ENCODE measurements around the gene GALK2.
"Not testable (repeated sequence)": the region's sequence is repeated elsewhere in the genome, so short reads cannot be mapped to it uniquely, and the experiment has no call there.

Gene GALK2

DNA sequence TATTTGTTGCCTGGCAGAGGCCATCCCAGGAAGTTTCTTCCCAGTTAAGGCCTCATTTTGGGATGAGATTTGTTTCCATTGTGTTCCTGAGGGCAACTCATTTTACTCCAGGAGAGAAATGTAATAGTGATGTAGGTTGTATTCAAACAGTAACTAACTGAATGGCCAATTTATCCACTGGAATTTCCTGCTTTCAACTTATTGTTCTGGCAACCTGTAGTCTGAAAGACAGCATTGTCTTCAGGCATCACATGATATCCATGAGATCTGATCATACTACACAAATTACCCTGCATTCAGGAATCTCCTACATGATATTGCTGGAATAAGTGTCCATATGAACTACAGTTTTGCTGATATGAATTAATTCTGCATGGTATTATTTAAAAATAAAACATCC, 173.5 kb downstream of the GALK2 start:
- no peak for DNase-seq (ENCODE audit: low spot score)

DNA sequence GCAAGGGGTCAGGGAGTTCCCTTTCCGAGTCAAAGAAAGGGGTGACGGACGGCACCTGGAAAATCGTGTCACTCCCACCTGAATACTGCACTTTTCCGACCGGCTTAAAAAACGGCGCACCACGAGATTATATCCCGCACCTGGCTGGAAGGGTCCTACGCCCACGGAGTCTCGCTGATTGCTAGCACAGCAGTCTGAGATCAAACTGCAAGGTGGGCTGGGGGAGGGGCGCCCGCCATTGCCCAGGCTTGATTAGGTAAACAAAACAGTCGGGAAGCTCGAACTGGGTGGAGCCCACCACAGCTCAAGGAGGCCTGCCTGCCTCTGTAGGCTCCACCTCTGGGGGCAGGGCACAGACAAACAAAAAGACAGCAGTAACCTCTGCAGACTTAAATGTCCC, 184.4 kb downstream of the GALK2 start:
- not testable (repeated sequence) for DNase-seq (ENCODE audit: low spot score)

DNA sequence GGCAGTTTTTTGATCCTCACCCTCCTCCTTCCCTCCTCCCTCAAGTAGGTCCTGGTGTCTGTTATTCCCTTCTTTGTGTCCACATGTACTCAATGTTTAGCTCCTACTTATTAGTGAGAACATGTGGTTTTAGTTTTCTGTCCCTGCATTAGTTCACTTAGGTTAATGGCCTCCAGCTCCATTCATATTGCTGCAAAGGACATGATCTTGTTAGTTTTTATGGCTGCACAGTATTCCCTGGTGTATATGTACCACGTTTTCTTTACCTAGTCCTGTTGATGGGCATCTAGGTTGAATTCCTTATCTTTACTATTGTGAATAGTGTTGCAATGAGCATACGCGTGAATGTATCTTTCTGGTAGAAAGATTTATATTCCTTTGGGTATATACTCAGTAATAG, 191.3 kb downstream of the GALK2 start:
- no peak for DNase-seq (ENCODE audit: low spot score)

DNA sequence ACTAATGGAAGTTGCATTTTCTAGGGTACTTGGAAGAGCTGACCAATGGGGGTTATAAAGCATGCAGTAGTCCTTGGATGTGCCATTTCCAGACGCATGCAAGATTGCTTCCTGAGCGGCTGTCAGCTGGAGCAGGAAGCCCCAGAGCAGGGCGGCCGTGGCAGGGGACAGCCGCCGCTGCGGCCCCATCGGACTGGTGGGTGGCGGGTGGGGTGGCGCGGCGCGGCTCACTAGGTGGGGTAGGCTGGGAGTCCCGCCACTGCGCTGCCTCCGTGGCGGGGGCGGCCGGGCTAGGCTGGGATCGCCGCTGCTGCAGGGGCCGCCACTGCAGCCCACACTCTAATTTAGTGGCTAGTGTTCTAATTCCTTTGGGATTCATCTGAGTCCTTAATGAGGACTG, 196.4 kb downstream of the GALK2 start:
- DNase-seq (ENCODE audit: low spot score), result no peak

DNA sequence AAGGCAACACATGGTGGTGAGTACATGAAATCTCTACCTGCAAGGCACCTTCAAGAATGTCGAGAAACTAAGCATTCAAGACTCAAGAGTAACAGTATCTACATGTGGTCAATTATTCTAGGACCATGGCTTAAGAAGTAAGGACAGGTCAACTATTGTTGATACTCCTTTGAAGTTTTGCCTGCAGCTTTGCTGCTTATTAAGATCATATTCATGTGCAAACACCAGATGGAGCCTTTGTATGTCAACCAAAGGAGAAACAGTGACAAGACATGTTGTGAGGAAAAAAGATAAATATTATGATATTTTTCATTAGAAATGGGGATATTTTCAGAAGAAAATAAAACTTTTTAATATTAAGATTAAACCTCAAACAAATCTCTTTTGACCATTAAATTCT, 200.7 kb downstream of the GALK2 start:
- DNase-seq (ENCODE audit: low spot score), result no peak

DNA sequence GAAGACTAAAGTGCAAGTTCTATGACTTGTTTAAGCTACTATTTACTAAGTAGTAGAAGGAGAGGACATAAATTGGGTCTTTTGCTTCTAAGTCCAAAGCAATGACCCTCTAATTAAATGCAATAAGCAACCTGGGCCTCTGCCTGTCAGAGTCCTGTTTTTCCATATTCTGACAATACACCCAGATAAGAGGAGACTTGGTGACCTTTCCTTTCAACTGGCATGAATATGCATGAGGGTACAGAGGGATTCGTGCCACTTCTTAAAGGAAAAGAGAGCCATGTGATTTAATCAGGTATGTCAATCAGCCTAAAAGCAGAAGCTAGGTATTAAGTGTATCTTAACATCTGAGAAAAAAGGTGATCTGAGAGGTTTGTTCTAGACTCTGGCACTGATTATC, 202.3 kb downstream of the GALK2 start:
- DNase-seq (ENCODE audit: low spot score), result no peak

DNA sequence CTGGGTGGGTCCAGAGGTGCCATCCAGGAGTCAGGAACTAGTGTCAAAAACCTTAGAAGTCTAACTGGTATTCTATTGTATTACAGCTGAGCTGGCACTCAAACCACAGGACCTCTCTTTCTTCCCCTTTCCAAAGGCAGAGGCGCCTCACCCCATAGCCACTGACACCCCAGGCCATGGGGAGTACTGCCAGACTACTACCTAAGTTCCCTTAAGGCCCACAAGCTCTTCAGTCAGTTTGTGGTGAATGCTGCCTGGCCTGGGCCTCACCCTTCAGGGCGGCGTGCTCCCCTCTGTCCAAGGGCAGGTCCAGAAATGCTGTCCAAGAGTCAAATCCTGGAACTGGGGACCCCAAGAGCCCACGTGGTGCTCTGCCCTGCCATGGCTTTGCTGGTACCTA, 209.9 kb downstream of the GALK2 start:
- DNase-seq (ENCODE audit: low spot score), result no peak

DNA sequence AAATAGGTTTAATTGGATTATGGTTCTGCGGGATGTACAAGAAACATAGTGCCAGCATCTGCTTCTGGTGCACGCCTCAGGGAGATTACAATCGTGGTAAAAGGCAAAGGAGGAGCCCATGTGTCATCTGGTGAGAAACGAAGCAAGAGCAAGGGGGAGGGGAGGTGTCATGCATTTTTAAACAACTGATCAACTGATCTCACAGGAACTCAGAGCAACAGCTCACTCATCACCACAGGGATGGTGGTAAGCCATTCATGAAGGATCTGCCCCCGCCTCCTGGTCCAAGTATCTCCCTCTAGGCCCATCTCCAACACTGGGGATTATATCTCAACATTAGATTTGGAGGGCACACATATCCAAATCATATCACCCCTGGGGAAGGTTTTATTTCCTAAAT, 210.9 kb downstream of the GALK2 start:
- no peak for DNase-seq (ENCODE audit: low spot score)

Data from HuH-7 (cell line).